SK-N-SH (cell line): ENCODE results near the gene CAVIN4. TPM values are rescaled to one million over a fixed set of nuclear protein-coding genes. Genes with fewer than 3 reads are reported as not detected.

Experiments
- CTCF ChIA-PET: fragments of 300-600, 350-600 bp; formaldehyde crosslinking; extraction: SDS; loops from one replicate; lab custom pipeline; 2021; lab: Yijun Ruan, JAX
- POLR2A ChIA-PET: fragments of 350-600 bp; sonication (Branson Sonifier 250); formaldehyde crosslinking; extraction: SDS; loops from one replicate; lab custom pipeline; 2020; ENCODE audit warnings: antibody characterized with exemption, inconsistent platforms; lab: Yijun Ruan, JAX
- DNase-seq: peaks from one replicate; pipeline ENCODE4 v3.0.0; 2012
- H2AFZ ChIP-seq: fragments of 200-600 bp; sonication (generic); 2 replicates; pipeline ENCODE4 v1.8.1; 2016; ENCODE audit warnings: antibody characterized with exemption, mild to moderate bottlenecking, low read depth
- H3F3A ChIP-seq: fragments of 200-600 bp; sonication (generic); replicated peaks from 2 replicates; pipeline ENCODE3; 2016; ENCODE audit warnings: antibody characterized with exemption, mild to moderate bottlenecking; ENCODE audit not compliant: insufficient read depth
- H3K27ac ChIP-seq, 2 experiments: fragments of 200-500 bp in 1 of 2; fragments of 200-600 bp in 1 of 2; sonication (Bioruptor generic) in 1 of 2; sonication (generic), shearing (Covaris generic) in 1 of 2; 2 replicates each; pipeline versions ENCODE4 v1.5.1 to v1.6.1; 2014 to 2016; ENCODE audit warnings: low read depth in 2 of 2, inconsistent platforms in 1 of 2, low read length in 1 of 2, mild to moderate bottlenecking in 1 of 2, mixed read lengths in 1 of 2
- H3K27me3 ChIP-seq: fragments of 200-600 bp; sonication (generic), shearing (Covaris generic); 2 replicates; pipeline ENCODE4 v1.6.1; 2016; ENCODE audit warnings: mixed run types; ENCODE audit not compliant: insufficient read depth
- H3K36me3 ChIP-seq, 2 experiments: fragments of 200-500 bp in 1 of 2; fragments of 200-600 bp in 1 of 2; sonication (Bioruptor generic) in 1 of 2; sonication (generic) in 1 of 2; replicated peaks in 1 of 2; 2 replicates each; pipeline versions ENCODE3 to v1.5.1; 2014 to 2016; ENCODE audit warnings: low read length in 1 of 2, mild to moderate bottlenecking in 1 of 2; ENCODE audit not compliant: insufficient read depth in 2 of 2, control insufficient read depth in 1 of 2
- H3K4me1 ChIP-seq, 2 experiments: fragments of 200-500 bp in 1 of 2; fragments of 200-600 bp in 1 of 2; sonication (Bioruptor generic) in 1 of 2; sonication (generic), shearing (Covaris generic) in 1 of 2; 2 replicates each; pipeline versions ENCODE4 v1.5.1 to v1.6.1; 2014 to 2016; ENCODE audit warnings: low read depth in 1 of 2, low read length in 1 of 2, mixed run types in 1 of 2; ENCODE audit not compliant: insufficient read depth in 2 of 2, control insufficient read depth in 1 of 2
- H3K4me2 ChIP-seq: fragments of 200-600 bp; sonication (generic), shearing (Covaris generic); 2 replicates; pipeline ENCODE4 v1.6.1; 2017; ENCODE audit warnings: mixed run types
- H3K4me3 ChIP-seq, 2 experiments: fragments of 200-500 bp in 1 of 2; fragments of 200-600 bp in 1 of 2; sonication (Bioruptor generic) in 1 of 2; sonication (generic), shearing (Covaris generic) in 1 of 2; 2 replicates each; pipeline versions ENCODE4 v1.5.1 to v1.8.1; 2014 to 2016; ENCODE audit warnings: low read depth in 2 of 2, inconsistent platforms in 1 of 2, low read length in 1 of 2, mild to moderate bottlenecking in 1 of 2, mixed read lengths in 1 of 2, moderate library complexity in 1 of 2
- H3K79me2 ChIP-seq: fragments of 200-600 bp; sonication (generic); 2 replicates; pipeline ENCODE4 v1.8.1; 2017; ENCODE audit warnings: mild to moderate bottlenecking; ENCODE audit not compliant: insufficient read depth
- H3K9ac ChIP-seq: fragments of 200-600 bp; sonication (generic); 2 replicates; pipeline ENCODE4 v1.6.1; 2017; ENCODE audit warnings: mixed run types
- H3K9me2 ChIP-seq: fragments of 200-600 bp; sonication (generic); 2 replicates; pipeline ENCODE4 v1.6.1; 2017; ENCODE audit warnings: mixed run types
- H3K9me3 ChIP-seq: fragments of 200-600 bp; sonication (generic); 2 replicates; pipeline ENCODE4 v1.6.1; 2017; ENCODE audit warnings: mixed run types, mild to moderate bottlenecking, moderate library complexity
- H4K20me1 ChIP-seq: fragments of 200-600 bp; sonication (generic); 2 replicates; pipeline ENCODE4 v1.6.1; 2017; ENCODE audit warnings: mild to moderate bottlenecking, mixed run types; ENCODE audit not compliant: insufficient read depth
- CTCF ChIP-seq: fragments of 200-600 bp; sonication (generic); IDR thresholded peaks from 2 replicates; pipeline ENCODE4 v1.6.1; 2017; ENCODE audit warnings: antibody characterized with exemption, mild to moderate bottlenecking, moderate library complexity
- ELF1 ChIP-seq: IDR thresholded peaks from 2 replicates; pipeline ENCODE4 v1.4.0; 2012
- EP300 ChIP-seq, 2 experiments: IDR thresholded peaks; 2 replicates each; pipeline versions ENCODE4 v1.4.0 to v1.6.1; 2012; ENCODE audit warnings: borderline replicate concordance in 1 of 2, low read depth in 1 of 2, low read length in 1 of 2
- GABPA ChIP-seq: IDR thresholded peaks from 2 replicates; pipeline ENCODE4 v1.4.0; 2012; ENCODE audit warnings: low read depth, mild to moderate bottlenecking
- GATA2 ChIP-seq: sonication (generic); formaldehyde crosslinking; IDR thresholded peaks from 2 replicates; pipeline ENCODE4 v1.5.0; 2020; ENCODE audit warnings: mild to moderate bottlenecking, missing genetic modification reagents
- MXI1 ChIP-seq: IDR thresholded peaks from 2 replicates; pipeline ENCODE4 v1.6.1; 2012; ENCODE audit warnings: mild to moderate bottlenecking, low read depth, low read length, improper control_type of control experiment
- RAD21 ChIP-seq: IDR thresholded peaks from 2 replicates; pipeline ENCODE4 v1.6.1; 2012; ENCODE audit warnings: mild to moderate bottlenecking, low read length
- RFX5 ChIP-seq: IDR thresholded peaks from 2 replicates; pipeline ENCODE4 v1.6.1; 2012; ENCODE audit warnings: mild to moderate bottlenecking, improper control_type of control experiment, low read length
- SMC3 ChIP-seq: IDR thresholded peaks from 2 replicates; pipeline ENCODE4 v1.6.1; 2012; ENCODE audit warnings: low read depth, low read length, improper control_type of control experiment
- YY1 ChIP-seq: IDR thresholded peaks from 2 replicates; pipeline ENCODE4 v1.4.0; 2012; ENCODE audit warnings: low read depth, mild to moderate bottlenecking
- WGBS: methylation state at CpG from one replicate; pipeline ENCODE4 v1.1.6; 2017; ENCODE audit warnings: low lambda C conversion rate; 5-methylcytosine and 5-hydroxymethylcytosine counted together
- polyA plus RNA-seq, 3 experiments: library from polyadenylated mRNA; depleted of rRNA; stranded (reverse); fragments of >200 nt; gene quantifications; 2 replicates each; pipeline ENCODE4 v1.2.3, GENCODE V29; 2012
- TF ChIP-seq, protein P1 (sequence below): fragments of 150-350 bp; IDR thresholded peaks from 2 replicates; pipeline ENCODE4 v1.6.1; 2017; ENCODE audit warnings: antibody characterized with exemption, low read length, low read depth, borderline replicate concordance

Gene CAVIN4
- polyA plus RNA-seq, 1 of the 3 experiments (the other 2 are of a cell fraction) = 0.54 TPM

GRCh38 chr9:100600521-100601079 is 22.7 kb downstream of the CAVIN4 start:
- POLR2A ChIA-PET = no interaction called here
- no peak for DNase-seq
- Histone ChIP-seq H3K27ac (no peak overlapping the region), H3K9me2 (no peaks in the 10 kb centered on the region), H3K9ac (no peak overlapping the region), H4K20me1 (no peaks in the 10 kb centered on the region), H3K4me3 (no peak overlapping the region), H3K9me3 (no peaks in the 10 kb centered on the region), H3K4me2 (no peak overlapping the region), H3K79me2 (no peaks in the 10 kb centered on the region), H3K27me3 (no peaks in the 10 kb centered on the region), H3K4me1 (peaks cover 0 to 9% of the 10 kb centered on the region in 2 experiments; a peak in 1 of 4 replicates), H3K36me3 (no peaks in the 10 kb centered on the region), H2AFZ (no peak overlapping the region), H3F3A (no peaks in the 10 kb centered on the region)
- WGBS = 68% methylated on average over 7 of the region's 7 CpGs
- TF ChIP-seq RAD21 (no peak), GATA2 (no peak), GABPA (no peak), YY1 (no peak), EP300 (IDR thresholded peaks at IDR 0.05; ENCODE audit: borderline replicate concordance in 1 of 2, low read depth in 1 of 2, low read length in 1 of 2) (no peak)
- TF ChIP-seq, protein P1, sequence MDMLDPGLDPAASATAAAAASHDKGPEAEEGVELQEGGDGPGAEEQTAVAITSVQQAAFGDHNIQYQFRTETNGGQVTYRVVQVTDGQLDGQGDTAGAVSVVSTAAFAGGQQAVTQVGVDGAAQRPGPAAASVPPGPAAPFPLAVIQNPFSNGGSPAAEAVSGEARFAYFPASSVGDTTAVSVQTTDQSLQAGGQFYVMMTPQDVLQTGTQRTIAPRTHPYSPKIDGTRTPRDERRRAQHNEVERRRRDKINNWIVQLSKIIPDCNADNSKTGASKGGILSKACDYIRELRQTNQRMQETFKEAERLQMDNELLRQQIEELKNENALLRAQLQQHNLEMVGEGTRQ = no peak
- CTCF ChIA-PET = interaction anchor here (0.6 to 6.3 kb wide), 24 partner anchors 12 to 1479 kb away, joined by 3 to 80 read pairs (median 5); partner anchors contain the start of gene TEX10

DNA sequence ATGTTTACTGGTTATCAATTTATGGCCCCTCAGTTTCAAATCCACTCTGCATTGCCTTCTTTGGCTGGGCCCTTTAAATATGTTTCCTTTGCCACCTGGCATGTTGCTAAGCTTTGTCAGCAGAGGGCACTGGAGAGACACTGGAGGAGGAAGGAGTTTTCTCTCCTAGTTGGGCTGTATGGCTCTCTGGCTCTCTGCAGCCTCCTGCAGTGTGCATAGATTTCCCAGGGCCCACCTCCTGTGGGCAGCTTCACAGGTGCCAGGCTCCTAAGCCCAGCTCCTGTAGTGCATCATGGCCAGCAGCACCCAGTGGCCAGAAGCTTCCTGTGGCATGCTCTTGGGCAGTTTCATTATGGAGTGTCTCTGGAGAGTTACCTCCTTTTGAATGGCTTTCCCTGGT is 23.3 kb downstream of the CAVIN4 start:
- Histone ChIP-seq H3K36me3 (no peaks in the 10 kb centered on the region), H3K4me3 (peak overlapping the region in 1 of 2 experiments; percentile 31; a peak in 1 of 4 replicates), H3K4me2 (no peak overlapping the region), H3F3A (no peaks in the 10 kb centered on the region), H2AFZ (no peak overlapping the region), H3K27ac (no peak overlapping the region), H3K9me3 (no peaks in the 10 kb centered on the region), H3K79me2 (no peaks in the 10 kb centered on the region), H3K9me2 (no peaks in the 10 kb centered on the region), H3K27me3 (no peaks in the 10 kb centered on the region), H4K20me1 (no peaks in the 10 kb centered on the region), H3K9ac (no peak overlapping the region), H3K4me1 (peaks cover 0 to 9% of the 10 kb centered on the region in 2 experiments; a peak in 1 of 4 replicates)
- ChIA-PET POLR2A (no interaction called here), CTCF (interaction anchor here (0.6 to 6.3 kb wide), 31 partner anchors 12 to 1417 kb away, joined by 3 to 80 read pairs (median 5); partner anchors contain the start of gene TEX10)
- peak; percentile 52 for DNase-seq
- no peak for TF ChIP-seq RFX5
- TF ChIP-seq RAD21 = peak; percentile 58
- TF ChIP-seq CTCF = peak; percentile 62
- peak; percentile 27; the same call in 1 of the 2 replicates for TF ChIP-seq SMC3
- no peak for TF ChIP-seq ELF1
- TF ChIP-seq MXI1 = no peak
